Measurements from ENCODE around the gene PPM1E.

DNA sequence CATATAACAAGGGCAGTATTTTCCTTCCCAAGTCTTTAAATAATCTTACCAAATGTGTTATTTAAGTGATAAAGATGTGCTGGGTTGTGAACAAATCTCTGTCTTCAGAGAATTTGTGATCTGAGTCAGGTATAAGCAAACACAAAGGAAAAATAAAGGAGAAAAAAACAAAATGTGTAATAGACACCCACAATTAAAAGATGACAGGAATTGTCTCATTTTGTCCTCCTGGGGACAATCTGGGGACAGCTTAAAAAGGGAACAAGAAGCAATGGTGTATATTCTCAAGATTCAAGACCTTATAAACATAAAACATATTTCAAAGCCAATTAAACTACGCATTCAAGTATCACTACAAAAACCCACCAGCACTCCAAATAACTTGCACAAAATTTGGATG, 243.8 kb downstream of the PPM1E start:
- TF ChIP-seq CTCF (IDR thresholded peaks at IDR 0.05) (no peak), POLR2AphosphoS5 (IDR thresholded peaks at IDR 0.05) (no peak)

Measured in suprapubic skin (tissue), 3 donors.